Activated CD8-positive, alpha-beta T cell treated with anti-CD3 and anti-CD28 coated beads for 36 hours (primary cell): ENCODE data around the gene CNOT3. TPM values are rescaled to one million over a fixed set of nuclear protein-coding genes. Genes with fewer than 3 reads are reported as not detected.

Experiments used
- ATAC-seq: fragments of 200-7000 bp; cut with Tn5 transposase; one replicate; pipeline ENCODE4 v1.10.0; 2021; ENCODE audit warnings: mild to moderate bottlenecking, moderate library complexity
- CTCF ChIA-PET: fragments of 350-600 bp; sonication (Branson Sonifier 250); formaldehyde crosslinking; loops from one replicate; lab custom pipeline; 2021; ENCODE audit warnings: antibody characterized with exemption; lab: Charles Lee
- POLR2A ChIA-PET: fragments of 350-600 bp; sonication (Branson Sonifier 250); formaldehyde crosslinking; loops from one replicate; lab custom pipeline; 2021; ENCODE audit warnings: antibody characterized with exemption; lab: Charles Lee
- DNase-seq: peaks from one replicate; pipeline ENCODE4 v3.0.0-alpha.2; 2020
- H3K27ac Mint-ChIP-seq: one replicate; pipeline ENCODE4 v1.8.0; 2021; ENCODE audit warnings: mild to moderate bottlenecking, mixed read lengths
- H3K27me3 Mint-ChIP-seq: one replicate; pipeline ENCODE4 v1.8.0; 2021; ENCODE audit warnings: mixed read lengths
- H3K36me3 Mint-ChIP-seq: one replicate; pipeline ENCODE4 v1.8.0; 2021; ENCODE audit warnings: low read depth, mixed read lengths
- H3K4me1 Mint-ChIP-seq: one replicate; pipeline ENCODE4 v1.8.0; 2021; ENCODE audit warnings: low read depth, mixed read lengths
- H3K4me3 Mint-ChIP-seq: one replicate; pipeline ENCODE4 v1.8.0; 2021; ENCODE audit warnings: mild to moderate bottlenecking, moderate library complexity, mixed read lengths
- H3K9me3 Mint-ChIP-seq: one replicate; pipeline ENCODE4 v1.8.0; 2021; ENCODE audit warnings: mixed read lengths
- CTCF ChIP-seq: fragments of 200-600 bp; IDR thresholded peaks from one replicate; pipeline ENCODE4 v1.8.0; 2022; ENCODE audit warnings: antibody characterized with exemption, mild to moderate bottlenecking
- intact Hi-C: fragments of 100-400 bp; cut with micrococcal nuclease; formaldehyde crosslinking; loops from one replicate; pipeline ENCODE4 v1.10.0; 2022
- total RNA-seq, 2 experiments: library from RNA; stranded (reverse); gene quantifications; one replicate each; pipeline ENCODE4 v1.2.3, GENCODE V29; 2021

Gene CNOT3
- total RNA-seq, 2 experiments from 2014 or later = 48.8 to 50.7 TPM

GRCh38 chr19:54186934-54187381 lies 49.4 kb downstream of the CNOT3 start:
- Mint-ChIP-seq H3K4me3 (peak overlapping the region; percentile 75), H3K27ac (no peak overlapping the region), H3K27me3 (no peaks in the 10 kb centered on the region), H3K9me3 (no peaks in the 10 kb centered on the region), H3K36me3 (peaks cover 23% of the 10 kb centered on the region), H3K4me1 (peaks cover 19% of the 10 kb centered on the region)
- POLR2A ChIA-PET = interaction anchor here (0.8 to 18.7 kb wide), 4 partner anchors 8 to 48 kb away, joined by 3 to 419 read pairs (median 4); partner anchors contain the start of genes RPS9 and TMC4
- CTCF ChIA-PET = interaction anchor here (1.1 to 4.1 kb wide), 3 partner anchors 17 to 28 kb away, joined by 3 to 22 read pairs (median 8); partner anchors contain the start of gene LENG1
- TF ChIP-seq CTCF = no peak
- no peak for DNase-seq
- ATAC-seq = no peak
- intact Hi-C loops = no loop called here

- H3K27ac Mint-ChIP-seq = peak overlapping the region; percentile 90
- POLR2A ChIA-PET = interaction anchor here (0.7 to 18.7 kb wide), 9 partner anchors 10 to 73 kb away, joined by 3 to 419 read pairs (median 5); partner anchors contain the start of genes LENG1, PRPF31, RPS9 and TFPT
- intact Hi-C loops = no loop called here
- H3K27me3 Mint-ChIP-seq = no peaks in the 10 kb centered on the region
- CTCF ChIA-PET = interaction anchor here (1.2 to 4.1 kb wide), 5 partner anchors 13 to 49 kb away, joined by 5 to 22 read pairs (median 6); partner anchors contain the start of gene LENG1
- DNase-seq = peak; percentile 76
- peaks cover 29% of the 10 kb centered on the region for H3K36me3 Mint-ChIP-seq
- H3K4me3 Mint-ChIP-seq = peak overlapping the region; percentile 75
- peaks cover 28% of the 10 kb centered on the region for H3K4me1 Mint-ChIP-seq
- no peaks in the 10 kb centered on the region for H3K9me3 Mint-ChIP-seq
- no peak for ATAC-seq
- TF ChIP-seq CTCF = no peak
These were observed 50.8 kb downstream of the CNOT3 start for GRCh38 chr19:54188215-54188871.

GRCh38 chr19:54189145-54189734 lies 51.7 kb downstream of the CNOT3 start, which contains the start of gene MBOAT7:
Gene MBOAT7, minus strand, starts transcription at chr19:54189580. Its CDS starts 1,072 bp downstream, at chr19:54188508.
- ChIA-PET POLR2A (interaction anchor here (0.7 to 18.7 kb wide), 8 partner anchors 17 to 260 kb away, joined by 3 to 419 read pairs (median 4); partner anchors contain the start of genes LENG1, LENG8 and RPS9), CTCF (interaction anchor here (0.7 to 4.1 kb wide), 15 partner anchors 10 to 179 kb away, joined by 3 to 22 read pairs (median 5); partner anchors contain the start of gene LENG1)
- no peak for TF ChIP-seq CTCF
- ATAC-seq (peak; percentile 0), DNase-seq (no peak)
- intact Hi-C loops = no loop called here
- H3K36me3 Mint-ChIP-seq = peaks cover 28% of the 10 kb centered on the region
- no peaks in the 10 kb centered on the region for H3K9me3 Mint-ChIP-seq
- H3K27ac Mint-ChIP-seq = peak within 1 kb of the TSS; percentile 95
- H3K4me1 Mint-ChIP-seq = peaks cover 28% of the 10 kb centered on the region
- peak within 1 kb of the TSS; percentile 75 for H3K4me3 Mint-ChIP-seq
- no peaks in the 10 kb centered on the region for H3K27me3 Mint-ChIP-seq

- H3K4me1 Mint-ChIP-seq = peaks cover 28% of the 10 kb centered on the region
- POLR2A ChIA-PET = interaction anchor here (1.3 to 18.7 kb wide), 4 partner anchors 16 to 53 kb away, joined by 3 to 419 read pairs (median 8); partner anchors contain the start of genes LENG1 and RPS9
- CTCF ChIA-PET = interaction anchor here (0.7 to 4.1 kb wide), 16 partner anchors 9 to 178 kb away, joined by 3 to 22 read pairs (median 4); partner anchors contain the start of gene LENG1
- no peak for TF ChIP-seq CTCF
- peaks cover 29% of the 10 kb centered on the region for H3K36me3 Mint-ChIP-seq
- no peaks in the 10 kb centered on the region for H3K27me3 Mint-ChIP-seq
- H3K9me3 Mint-ChIP-seq = no peaks in the 10 kb centered on the region
- peak; percentile 66 for ATAC-seq
- peak overlapping the region; percentile 95 for H3K27ac Mint-ChIP-seq
- peak; percentile 100 for DNase-seq
- H3K4me3 Mint-ChIP-seq = peak overlapping the region; percentile 75
- intact Hi-C loops = loop anchor here (1.0 kb wide), 1 partner anchor 10 kb away; the partner anchor contains the start of gene RPS9
These were observed 52.4 kb downstream of the CNOT3 start for GRCh38 chr19:54189735-54190502.
